Measurements from ENCODE around the gene PRXL2A.

DNA sequence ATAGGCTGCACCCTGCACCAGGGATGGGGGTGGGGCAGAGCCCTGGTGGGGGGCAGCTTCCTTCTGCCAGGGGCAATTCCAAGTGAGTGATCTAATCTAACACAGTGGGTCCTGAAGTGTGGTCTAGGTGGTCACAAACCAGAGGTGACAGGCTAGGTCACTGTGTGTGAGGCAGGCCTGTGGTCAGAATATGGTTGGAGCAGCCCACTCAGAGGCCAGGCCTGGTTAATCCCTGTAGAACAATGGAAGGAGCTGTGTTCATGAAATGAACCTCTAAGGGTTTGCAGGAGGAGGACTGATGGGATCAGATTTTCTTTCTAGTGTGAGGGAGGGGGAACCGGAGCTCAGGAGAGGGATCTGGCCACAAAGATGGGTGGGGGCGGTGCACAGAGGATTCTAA, 35.8 kb downstream of the PRXL2A start:
- TF ChIP-seq CTCF (IDR thresholded peaks at IDR 0.05) (no peak), POLR2A (IDR thresholded peaks at IDR 0.05) (no peak)

Measured in esophagus squamous epithelium (tissue), 4 donors.